ENCODE results near the gene CLDN15. TPM values are rescaled to one million over a fixed set of nuclear protein-coding genes. Genes with fewer than 3 reads are reported as not detected.

The CLDN15 gene
- total RNA-seq, 4 donors from 2014 or later, result 12.0 to 34.8 (median 25.6) TPM

DNA sequence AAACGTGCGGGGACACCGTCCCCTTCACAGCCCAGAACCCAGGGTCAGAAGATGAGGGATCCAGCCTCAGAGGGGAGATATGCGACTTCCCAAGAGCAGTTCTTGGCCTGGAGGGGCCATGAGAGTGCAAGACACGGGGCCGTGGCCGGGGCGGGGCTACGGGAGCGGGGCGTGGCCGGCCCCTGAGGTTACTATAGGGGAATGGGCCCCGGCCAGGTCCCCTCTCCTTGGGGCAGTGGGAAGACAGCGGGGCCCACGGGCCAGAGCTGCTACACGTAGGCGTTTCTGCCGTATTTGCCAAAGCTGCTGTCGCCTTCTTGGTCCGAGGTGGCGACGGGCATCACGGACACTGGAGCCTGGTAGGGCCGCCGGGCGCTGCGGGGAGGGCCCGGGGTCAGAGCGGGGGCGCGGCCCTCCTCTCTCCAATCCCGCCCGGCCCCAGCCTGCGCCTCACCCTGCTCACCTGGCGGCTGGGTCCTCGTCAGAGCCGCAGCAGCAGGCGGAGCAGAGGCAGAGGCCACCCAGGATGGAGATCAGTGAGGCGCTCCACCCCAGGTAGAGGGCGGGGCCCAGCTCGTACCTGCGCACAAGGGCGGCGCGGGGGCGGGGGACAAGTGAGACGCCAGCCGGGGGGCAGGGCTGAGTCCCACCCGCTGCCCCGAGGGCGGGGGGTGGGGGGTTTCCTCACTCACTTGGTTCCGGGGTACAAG, 5.3 kb downstream of the CLDN15 start:
- WGBS, 2 donors, result 30 to 44% methylated on average over 39 to 42 of the region's 52 CpGs
- no peaks in the 10 kb centered on the region for H3K9me3 ChIP-seq
- H3K27me3 ChIP-seq, result no peaks in the 10 kb centered on the region
- peaks cover 0 to 26% (median 6%) of the 10 kb centered on the region in 4 donors for H3K4me1 ChIP-seq
- DNase-seq (ENCODE audit: low spot score in 2 of 2), result no peak
- H3K36me3 ChIP-seq, result peaks cover 0 to 71% (median 3%) of the 10 kb centered on the region in 3 donors
- H3K27ac ChIP-seq, result peak overlapping the region in 3 of 4 donors; percentile 30 to 54 (median 52)
- TF ChIP-seq, protein P1, sequence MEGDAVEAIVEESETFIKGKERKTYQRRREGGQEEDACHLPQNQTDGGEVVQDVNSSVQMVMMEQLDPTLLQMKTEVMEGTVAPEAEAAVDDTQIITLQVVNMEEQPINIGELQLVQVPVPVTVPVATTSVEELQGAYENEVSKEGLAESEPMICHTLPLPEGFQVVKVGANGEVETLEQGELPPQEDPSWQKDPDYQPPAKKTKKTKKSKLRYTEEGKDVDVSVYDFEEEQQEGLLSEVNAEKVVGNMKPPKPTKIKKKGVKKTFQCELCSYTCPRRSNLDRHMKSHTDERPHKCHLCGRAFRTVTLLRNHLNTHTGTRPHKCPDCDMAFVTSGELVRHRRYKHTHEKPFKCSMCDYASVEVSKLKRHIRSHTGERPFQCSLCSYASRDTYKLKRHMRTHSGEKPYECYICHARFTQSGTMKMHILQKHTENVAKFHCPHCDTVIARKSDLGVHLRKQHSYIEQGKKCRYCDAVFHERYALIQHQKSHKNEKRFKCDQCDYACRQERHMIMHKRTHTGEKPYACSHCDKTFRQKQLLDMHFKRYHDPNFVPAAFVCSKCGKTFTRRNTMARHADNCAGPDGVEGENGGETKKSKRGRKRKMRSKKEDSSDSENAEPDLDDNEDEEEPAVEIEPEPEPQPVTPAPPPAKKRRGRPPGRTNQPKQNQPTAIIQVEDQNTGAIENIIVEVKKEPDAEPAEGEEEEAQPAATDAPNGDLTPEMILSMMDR (IDR thresholded peaks at IDR 0.05), result no peak
- TF ChIP-seq POLR2A (IDR thresholded peaks at IDR 0.05) (no peak), EP300 (IDR thresholded peaks at IDR 0.05) (no peak)
- peak overlapping the region in 1 of 4 donors; percentile 24 for H3K4me3 ChIP-seq

DNA sequence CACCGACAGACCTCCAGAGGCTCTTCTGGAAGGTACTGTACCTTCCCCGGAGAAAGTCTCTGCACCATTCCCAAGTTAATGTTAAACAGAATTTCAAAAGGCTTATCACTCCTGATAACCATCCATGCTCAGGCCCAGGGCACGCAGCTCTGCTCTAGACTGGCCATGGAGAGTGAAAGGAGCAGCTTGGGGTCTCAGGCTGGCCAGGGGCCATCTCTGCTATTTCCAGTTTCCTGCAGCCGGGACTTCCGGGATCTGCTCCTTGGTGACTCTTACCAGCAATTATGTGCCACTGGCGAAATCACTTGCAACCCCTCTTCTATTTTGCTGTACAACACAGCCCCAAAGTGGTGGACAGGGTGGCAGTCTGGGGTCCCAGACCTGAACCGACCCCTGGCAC, 6.0 kb downstream of the CLDN15 start:
- Histone ChIP-seq H3K4me3 (no peak overlapping the region), H3K27ac (peak overlapping the region in 3 of 4 donors; percentile 30 to 54 (median 52)), H3K27me3 (no peaks in the 10 kb centered on the region), H3K4me1 (peaks cover 0 to 19% (median 4%) of the 10 kb centered on the region in 4 donors), H3K9me3 (no peaks in the 10 kb centered on the region), H3K36me3 (peaks cover 0 to 71% (median 3%) of the 10 kb centered on the region in 3 donors)
- no peak for DNase-seq (ENCODE audit: low spot score in 2 of 2)
- WGBS, 2 donors, result 74 to 81% methylated on average over 7 of the region's 7 CpGs
- TF ChIP-seq POLR2A (IDR thresholded peaks at IDR 0.05) (no peak), EP300 (IDR thresholded peaks at IDR 0.05) (no peak)
- TF ChIP-seq, protein P1 (IDR thresholded peaks at IDR 0.05), result no peak

DNA sequence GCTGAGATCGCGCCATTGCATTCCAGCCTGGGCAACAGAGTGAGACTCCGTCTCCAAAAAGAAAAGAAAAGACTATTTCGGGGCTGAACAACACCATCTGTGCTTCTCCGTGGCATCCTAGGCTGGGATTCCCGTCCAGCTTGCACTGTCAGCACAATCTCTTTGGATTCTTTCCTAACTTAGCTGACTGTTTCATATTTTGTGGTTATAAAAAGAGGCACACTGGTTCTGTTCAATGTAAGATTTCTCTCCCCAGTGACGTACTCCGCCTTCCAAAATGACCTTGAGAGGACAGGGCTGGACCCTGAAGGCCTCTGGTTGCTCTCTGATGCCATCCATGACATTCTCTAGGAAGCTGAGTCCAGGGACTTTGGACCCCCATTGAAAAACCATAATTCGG, 10.9 kb downstream of the CLDN15 start:
- Histone ChIP-seq H3K36me3 (peaks cover 0 to 91% (median 15%) of the 10 kb centered on the region in 3 donors), H3K4me1 (peaks cover 0 to 5% (median under 1%) of the 10 kb centered on the region in 4 donors), H3K9me3 (no peaks in the 10 kb centered on the region), H3K27ac (no peak overlapping the region), H3K4me3 (no peak overlapping the region), H3K27me3 (no peaks in the 10 kb centered on the region)
- no peak for DNase-seq (ENCODE audit: low spot score in 2 of 2)
- WGBS, 2 donors, result 75 to 78% methylated on average over 9 of the region's 9 CpGs
- TF ChIP-seq EP300 (IDR thresholded peaks at IDR 0.05) (no peak), POLR2A (IDR thresholded peaks at IDR 0.05) (no peak)
- TF ChIP-seq, protein P1 (IDR thresholded peaks at IDR 0.05), result no peak

DNA sequence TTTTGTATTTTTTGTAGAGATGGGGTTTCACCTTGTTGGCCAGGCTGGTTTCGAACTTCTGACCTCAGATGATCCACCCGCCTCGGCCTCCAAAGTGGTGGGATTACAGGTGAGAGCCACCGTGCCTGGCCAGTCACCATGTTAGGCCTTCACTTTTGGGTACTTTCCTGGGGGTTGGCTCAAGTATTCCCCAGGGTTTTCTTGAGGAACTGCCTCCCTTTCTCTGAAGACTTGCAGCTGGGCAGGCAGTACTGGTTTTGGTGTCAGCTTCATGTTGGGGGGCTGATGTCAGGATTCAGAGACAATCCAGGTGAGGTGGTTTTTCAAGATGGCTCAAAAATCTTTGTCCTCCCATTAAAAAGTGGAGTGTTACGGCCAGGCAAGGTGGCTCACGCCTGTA, 12.0 kb downstream of the CLDN15 start:
- TF ChIP-seq, protein P1 (IDR thresholded peaks at IDR 0.05), result no peak
- TF ChIP-seq EP300 (IDR thresholded peaks at IDR 0.05), result no peak
- no peak for TF ChIP-seq POLR2A (IDR thresholded peaks at IDR 0.05)
- 99 to 100% methylated on average over 6 of the region's 6 CpGs for WGBS, 2 donors
- DNase-seq (ENCODE audit: low spot score in 2 of 2), result no peak
- H3K27ac ChIP-seq, result no peak overlapping the region
- H3K9me3 ChIP-seq, result no peaks in the 10 kb centered on the region
- H3K4me3 ChIP-seq, result no peak overlapping the region
- peaks cover 0 to 12% (median 0%) of the 10 kb centered on the region in 4 donors for H3K4me1 ChIP-seq
- H3K27me3 ChIP-seq, result no peaks in the 10 kb centered on the region
- H3K36me3 ChIP-seq, result peaks cover 0 to 93% (median 15%) of the 10 kb centered on the region in 3 donors

DNA sequence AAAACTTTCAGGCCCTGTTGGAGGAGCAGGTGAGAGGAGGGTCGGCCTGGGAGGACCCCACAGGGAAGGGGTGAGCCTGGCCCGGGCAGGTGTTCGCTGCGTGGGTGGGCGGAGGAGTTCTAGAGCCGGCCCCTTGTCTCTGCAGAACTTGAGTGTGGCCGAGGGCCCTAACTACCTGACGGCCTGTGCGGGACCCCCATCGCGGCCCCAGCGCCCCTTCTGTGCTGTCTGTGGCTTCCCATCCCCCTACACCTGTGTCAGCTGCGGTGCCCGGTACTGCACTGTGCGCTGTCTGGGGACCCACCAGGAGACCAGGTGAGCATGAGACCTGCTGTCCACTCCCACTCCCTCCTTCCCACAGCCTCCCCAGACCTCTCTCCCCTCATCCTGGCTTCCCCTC, 14.1 kb downstream of the CLDN15 start:
- WGBS, 2 donors, result 86 to 92% methylated on average over 13 to 15 of the region's 15 CpGs
- no peak for DNase-seq (ENCODE audit: low spot score in 2 of 2)
- no peak for TF ChIP-seq EP300 (IDR thresholded peaks at IDR 0.05)
- no peak overlapping the region for H3K27ac ChIP-seq
- no peaks in the 10 kb centered on the region for H3K27me3 ChIP-seq
- H3K4me3 ChIP-seq, result no peak overlapping the region
- H3K4me1 ChIP-seq, result peaks cover 0 to 33% (median 14%) of the 10 kb centered on the region in 4 donors
- no peaks in the 10 kb centered on the region for H3K9me3 ChIP-seq
- peaks cover 0 to 72% (median 15%) of the 10 kb centered on the region in 3 donors for H3K36me3 ChIP-seq
